ENCODE measurements around the gene NISCH. TPM values are rescaled to one million over a fixed set of nuclear protein-coding genes. Genes with fewer than 3 reads are reported as not detected.

NISCH gene
- total and polyA plus RNA-seq, 2 experiments from 2014 or later = 18.4 to 76.4 TPM

GRCh38 chr3:52438579-52439425 lies 16.6 kb upstream of the NISCH start:
- Histone ChIP-seq H3K4me3 (no peak overlapping the region), H3K79me2 (replicated peaks; ENCODE audit: insufficient read depth) (no peaks in the 10 kb centered on the region), H3K4me1 (ENCODE audit: insufficient read depth) (no peaks in the 10 kb centered on the region), H3K9me2 (ENCODE audit: insufficient read depth) (no peaks in the 10 kb centered on the region), H2AFZ (no peak overlapping the region), H3F3A (replicated peaks; ENCODE audit: low read depth) (no peaks in the 10 kb centered on the region), H4K20me1 (replicated peaks; ENCODE audit: insufficient read depth) (no peaks in the 10 kb centered on the region), H3K4me2 (no peak overlapping the region), H3K36me3 (ENCODE audit: insufficient read depth) (no peaks in the 10 kb centered on the region), H3K27ac (ENCODE audit: low read depth) (no peak overlapping the region), H3K27me3 (ENCODE audit: insufficient read depth) (no peaks in the 10 kb centered on the region)
- Mint-ChIP-seq H3K4me1 (peaks cover 6% of the 10 kb centered on the region), H3K27me3 (ENCODE audit: insufficient read depth, low read depth, poor library complexity) (peaks cover 10% of the 10 kb centered on the region), H3K27ac (no peak overlapping the region), H3K9me3 (no peaks in the 10 kb centered on the region), H3K36me3 (ENCODE audit: low read depth) (no peaks in the 10 kb centered on the region; the same call in 2 of the 3 replicates), H3K4me3 (no peak overlapping the region)
- ATAC-seq (no peak), DNase-seq (ENCODE audit: low spot score) (no peak)
- TF ChIP-seq, protein P1, sequence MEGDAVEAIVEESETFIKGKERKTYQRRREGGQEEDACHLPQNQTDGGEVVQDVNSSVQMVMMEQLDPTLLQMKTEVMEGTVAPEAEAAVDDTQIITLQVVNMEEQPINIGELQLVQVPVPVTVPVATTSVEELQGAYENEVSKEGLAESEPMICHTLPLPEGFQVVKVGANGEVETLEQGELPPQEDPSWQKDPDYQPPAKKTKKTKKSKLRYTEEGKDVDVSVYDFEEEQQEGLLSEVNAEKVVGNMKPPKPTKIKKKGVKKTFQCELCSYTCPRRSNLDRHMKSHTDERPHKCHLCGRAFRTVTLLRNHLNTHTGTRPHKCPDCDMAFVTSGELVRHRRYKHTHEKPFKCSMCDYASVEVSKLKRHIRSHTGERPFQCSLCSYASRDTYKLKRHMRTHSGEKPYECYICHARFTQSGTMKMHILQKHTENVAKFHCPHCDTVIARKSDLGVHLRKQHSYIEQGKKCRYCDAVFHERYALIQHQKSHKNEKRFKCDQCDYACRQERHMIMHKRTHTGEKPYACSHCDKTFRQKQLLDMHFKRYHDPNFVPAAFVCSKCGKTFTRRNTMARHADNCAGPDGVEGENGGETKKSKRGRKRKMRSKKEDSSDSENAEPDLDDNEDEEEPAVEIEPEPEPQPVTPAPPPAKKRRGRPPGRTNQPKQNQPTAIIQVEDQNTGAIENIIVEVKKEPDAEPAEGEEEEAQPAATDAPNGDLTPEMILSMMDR (conservative IDR thresholded peaks at IDR 0.05; ENCODE audit: low read depth in 2 of 2) = no peak

GRCh38 chr3:52439426-52440248 lies 15.8 kb upstream of the NISCH start:
- Mint-ChIP-seq H3K27me3 (ENCODE audit: insufficient read depth, low read depth, poor library complexity) (peaks cover 10% of the 10 kb centered on the region), H3K4me3 (no peak overlapping the region), H3K9me3 (no peaks in the 10 kb centered on the region), H3K36me3 (ENCODE audit: low read depth) (no peaks in the 10 kb centered on the region; the same call in 2 of the 3 replicates), H3K27ac (no peak overlapping the region), H3K4me1 (peaks cover 5% of the 10 kb centered on the region; the same call in 2 of the 3 replicates)
- Histone ChIP-seq H3K27ac (ENCODE audit: low read depth) (no peak overlapping the region), H3K4me1 (ENCODE audit: insufficient read depth) (no peaks in the 10 kb centered on the region), H3K9me2 (ENCODE audit: insufficient read depth) (no peaks in the 10 kb centered on the region), H3K4me3 (no peak overlapping the region), H4K20me1 (replicated peaks; ENCODE audit: insufficient read depth) (no peaks in the 10 kb centered on the region), H3K79me2 (replicated peaks; ENCODE audit: insufficient read depth) (no peaks in the 10 kb centered on the region), H3K27me3 (ENCODE audit: insufficient read depth) (no peaks in the 10 kb centered on the region), H3K36me3 (ENCODE audit: insufficient read depth) (no peaks in the 10 kb centered on the region), H3F3A (replicated peaks; ENCODE audit: low read depth) (no peaks in the 10 kb centered on the region), H2AFZ (no peak overlapping the region), H3K4me2 (no peak overlapping the region)
- no peak for DNase-seq (ENCODE audit: low spot score)
- ATAC-seq = no peak
- no peak for TF ChIP-seq POLR2AphosphoS5 (IDR thresholded peaks at IDR 0.05; ENCODE audit: low read depth)
- TF ChIP-seq, protein P2, sequence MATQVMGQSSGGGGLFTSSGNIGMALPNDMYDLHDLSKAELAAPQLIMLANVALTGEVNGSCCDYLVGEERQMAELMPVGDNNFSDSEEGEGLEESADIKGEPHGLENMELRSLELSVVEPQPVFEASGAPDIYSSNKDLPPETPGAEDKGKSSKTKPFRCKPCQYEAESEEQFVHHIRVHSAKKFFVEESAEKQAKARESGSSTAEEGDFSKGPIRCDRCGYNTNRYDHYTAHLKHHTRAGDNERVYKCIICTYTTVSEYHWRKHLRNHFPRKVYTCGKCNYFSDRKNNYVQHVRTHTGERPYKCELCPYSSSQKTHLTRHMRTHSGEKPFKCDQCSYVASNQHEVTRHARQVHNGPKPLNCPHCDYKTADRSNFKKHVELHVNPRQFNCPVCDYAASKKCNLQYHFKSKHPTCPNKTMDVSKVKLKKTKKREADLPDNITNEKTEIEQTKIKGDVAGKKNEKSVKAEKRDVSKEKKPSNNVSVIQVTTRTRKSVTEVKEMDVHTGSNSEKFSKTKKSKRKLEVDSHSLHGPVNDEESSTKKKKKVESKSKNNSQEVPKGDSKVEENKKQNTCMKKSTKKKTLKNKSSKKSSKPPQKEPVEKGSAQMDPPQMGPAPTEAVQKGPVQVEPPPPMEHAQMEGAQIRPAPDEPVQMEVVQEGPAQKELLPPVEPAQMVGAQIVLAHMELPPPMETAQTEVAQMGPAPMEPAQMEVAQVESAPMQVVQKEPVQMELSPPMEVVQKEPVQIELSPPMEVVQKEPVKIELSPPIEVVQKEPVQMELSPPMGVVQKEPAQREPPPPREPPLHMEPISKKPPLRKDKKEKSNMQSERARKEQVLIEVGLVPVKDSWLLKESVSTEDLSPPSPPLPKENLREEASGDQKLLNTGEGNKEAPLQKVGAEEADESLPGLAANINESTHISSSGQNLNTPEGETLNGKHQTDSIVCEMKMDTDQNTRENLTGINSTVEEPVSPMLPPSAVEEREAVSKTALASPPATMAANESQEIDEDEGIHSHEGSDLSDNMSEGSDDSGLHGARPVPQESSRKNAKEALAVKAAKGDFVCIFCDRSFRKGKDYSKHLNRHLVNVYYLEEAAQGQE (IDR thresholded peaks at IDR 0.05; ENCODE audit: unreplicated experiment) = no peak
- TF ChIP-seq, protein P3, sequence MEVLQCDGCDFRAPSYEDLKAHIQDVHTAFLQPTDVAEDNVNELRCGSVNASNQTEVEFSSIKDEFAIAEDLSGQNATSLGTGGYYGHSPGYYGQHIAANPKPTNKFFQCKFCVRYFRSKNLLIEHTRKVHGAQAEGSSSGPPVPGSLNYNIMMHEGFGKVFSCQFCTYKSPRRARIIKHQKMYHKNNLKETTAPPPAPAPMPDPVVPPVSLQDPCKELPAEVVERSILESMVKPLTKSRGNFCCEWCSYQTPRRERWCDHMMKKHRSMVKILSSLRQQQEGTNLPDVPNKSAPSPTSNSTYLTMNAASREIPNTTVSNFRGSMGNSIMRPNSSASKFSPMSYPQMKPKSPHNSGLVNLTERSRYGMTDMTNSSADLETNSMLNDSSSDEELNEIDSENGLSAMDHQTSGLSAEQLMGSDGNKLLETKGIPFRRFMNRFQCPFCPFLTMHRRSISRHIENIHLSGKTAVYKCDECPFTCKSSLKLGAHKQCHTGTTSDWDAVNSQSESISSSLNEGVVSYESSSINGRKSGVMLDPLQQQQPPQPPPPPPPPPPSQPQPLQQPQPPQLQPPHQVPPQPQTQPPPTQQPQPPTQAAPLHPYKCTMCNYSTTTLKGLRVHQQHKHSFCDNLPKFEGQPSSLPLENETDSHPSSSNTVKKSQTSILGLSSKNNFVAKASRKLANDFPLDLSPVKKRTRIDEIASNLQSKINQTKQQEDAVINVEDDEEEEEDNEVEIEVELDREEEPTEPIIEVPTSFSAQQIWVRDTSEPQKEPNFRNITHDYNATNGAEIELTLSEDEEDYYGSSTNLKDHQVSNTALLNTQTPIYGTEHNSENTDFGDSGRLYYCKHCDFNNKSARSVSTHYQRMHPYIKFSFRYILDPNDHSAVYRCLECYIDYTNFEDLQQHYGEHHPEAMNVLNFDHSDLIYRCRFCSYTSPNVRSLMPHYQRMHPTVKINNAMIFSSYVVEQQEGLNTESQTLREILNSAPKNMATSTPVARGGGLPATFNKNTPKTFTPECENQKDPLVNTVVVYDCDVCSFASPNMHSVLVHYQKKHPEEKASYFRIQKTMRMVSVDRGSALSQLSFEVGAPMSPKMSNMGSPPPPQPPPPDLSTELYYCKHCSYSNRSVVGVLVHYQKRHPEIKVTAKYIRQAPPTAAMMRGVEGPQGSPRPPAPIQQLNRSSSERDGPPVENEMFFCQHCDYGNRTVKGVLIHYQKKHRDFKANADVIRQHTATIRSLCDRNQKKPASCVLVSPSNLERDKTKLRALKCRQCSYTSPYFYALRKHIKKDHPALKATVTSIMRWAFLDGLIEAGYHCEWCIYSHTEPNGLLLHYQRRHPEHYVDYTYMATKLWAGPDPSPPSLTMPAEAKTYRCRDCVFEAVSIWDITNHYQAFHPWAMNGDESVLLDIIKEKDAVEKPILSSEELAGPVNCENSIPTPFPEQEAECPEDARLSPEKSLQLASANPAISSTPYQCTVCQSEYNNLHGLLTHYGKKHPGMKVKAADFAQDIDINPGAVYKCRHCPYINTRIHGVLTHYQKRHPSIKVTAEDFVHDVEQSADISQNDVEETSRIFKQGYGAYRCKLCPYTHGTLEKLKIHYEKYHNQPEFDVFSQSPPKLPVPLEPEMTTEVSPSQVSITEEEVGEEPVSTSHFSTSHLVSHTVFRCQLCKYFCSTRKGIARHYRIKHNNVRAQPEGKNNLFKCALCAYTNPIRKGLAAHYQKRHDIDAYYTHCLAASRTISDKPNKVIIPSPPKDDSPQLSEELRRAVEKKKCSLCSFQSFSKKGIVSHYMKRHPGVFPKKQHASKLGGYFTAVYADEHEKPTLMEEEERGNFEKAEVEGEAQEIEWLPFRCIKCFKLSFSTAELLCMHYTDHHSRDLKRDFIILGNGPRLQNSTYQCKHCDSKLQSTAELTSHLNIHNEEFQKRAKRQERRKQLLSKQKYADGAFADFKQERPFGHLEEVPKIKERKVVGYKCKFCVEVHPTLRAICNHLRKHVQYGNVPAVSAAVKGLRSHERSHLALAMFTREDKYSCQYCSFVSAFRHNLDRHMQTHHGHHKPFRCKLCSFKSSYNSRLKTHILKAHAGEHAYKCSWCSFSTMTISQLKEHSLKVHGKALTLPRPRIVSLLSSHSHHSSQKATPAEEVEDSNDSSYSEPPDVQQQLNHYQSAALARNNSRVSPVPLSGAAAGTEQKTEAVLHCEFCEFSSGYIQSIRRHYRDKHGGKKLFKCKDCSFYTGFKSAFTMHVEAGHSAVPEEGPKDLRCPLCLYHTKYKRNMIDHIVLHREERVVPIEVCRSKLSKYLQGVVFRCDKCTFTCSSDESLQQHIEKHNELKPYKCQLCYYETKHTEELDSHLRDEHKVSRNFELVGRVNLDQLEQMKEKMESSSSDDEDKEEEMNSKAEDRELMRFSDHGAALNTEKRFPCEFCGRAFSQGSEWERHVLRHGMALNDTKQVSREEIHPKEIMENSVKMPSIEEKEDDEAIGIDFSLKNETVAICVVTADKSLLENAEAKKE (CRISPR knock-in tag; IDR thresholded peaks at IDR 0.05) = no peak
- TF ChIP-seq CREB1 (CRISPR knock-in tag; IDR thresholded peaks at IDR 0.05; ENCODE audit: low read depth) = no peak
- TF ChIP-seq ZNF114 (CRISPR knock-in tag; IDR thresholded peaks at IDR 0.05) = no peak
- TF ChIP-seq EZH2 (IDR thresholded peaks at IDR 0.05; ENCODE audit: low read depth, unreplicated experiment) = no peak

All from GM23338 (cell line).